SK-N-SH (cell line): ENCODE data around the gene DCLK1. TPM values are rescaled to one million over a fixed set of nuclear protein-coding genes. Genes with fewer than 3 reads are reported as not detected.

Source experiments
- CTCF ChIA-PET: fragments of 300-600, 350-600 bp; formaldehyde crosslinking; extraction: SDS; loops from one replicate; lab custom pipeline; 2021; lab: Yijun Ruan, JAX
- POLR2A ChIA-PET: fragments of 350-600 bp; sonication (Branson Sonifier 250); formaldehyde crosslinking; extraction: SDS; loops from one replicate; lab custom pipeline; 2020; ENCODE audit warnings: antibody characterized with exemption, inconsistent platforms; lab: Yijun Ruan, JAX
- DNase-seq: peaks from one replicate; pipeline ENCODE4 v3.0.0; 2012
- H2AFZ ChIP-seq: fragments of 200-600 bp; sonication (generic); 2 replicates; pipeline ENCODE4 v1.8.1; 2016; ENCODE audit warnings: antibody characterized with exemption, mild to moderate bottlenecking, low read depth
- H3F3A ChIP-seq: fragments of 200-600 bp; sonication (generic); replicated peaks from 2 replicates; pipeline ENCODE3; 2016; ENCODE audit warnings: antibody characterized with exemption, mild to moderate bottlenecking; ENCODE audit not compliant: insufficient read depth
- H3K27ac ChIP-seq, 2 experiments: fragments of 200-500 bp in 1 of 2; fragments of 200-600 bp in 1 of 2; sonication (Bioruptor generic) in 1 of 2; sonication (generic), shearing (Covaris generic) in 1 of 2; 2 replicates each; pipeline versions ENCODE4 v1.5.1 to v1.6.1; 2014 to 2016; ENCODE audit warnings: low read depth in 2 of 2, inconsistent platforms in 1 of 2, low read length in 1 of 2, mild to moderate bottlenecking in 1 of 2, mixed read lengths in 1 of 2
- H3K27me3 ChIP-seq: fragments of 200-600 bp; sonication (generic), shearing (Covaris generic); 2 replicates; pipeline ENCODE4 v1.6.1; 2016; ENCODE audit warnings: mixed run types; ENCODE audit not compliant: insufficient read depth
- H3K36me3 ChIP-seq, 2 experiments: fragments of 200-500 bp in 1 of 2; fragments of 200-600 bp in 1 of 2; sonication (Bioruptor generic) in 1 of 2; sonication (generic) in 1 of 2; replicated peaks in 1 of 2; 2 replicates each; pipeline versions ENCODE3 to v1.5.1; 2014 to 2016; ENCODE audit warnings: low read length in 1 of 2, mild to moderate bottlenecking in 1 of 2; ENCODE audit not compliant: insufficient read depth in 2 of 2, control insufficient read depth in 1 of 2
- H3K4me1 ChIP-seq, 2 experiments: fragments of 200-500 bp in 1 of 2; fragments of 200-600 bp in 1 of 2; sonication (Bioruptor generic) in 1 of 2; sonication (generic), shearing (Covaris generic) in 1 of 2; 2 replicates each; pipeline versions ENCODE4 v1.5.1 to v1.6.1; 2014 to 2016; ENCODE audit warnings: low read depth in 1 of 2, low read length in 1 of 2, mixed run types in 1 of 2; ENCODE audit not compliant: insufficient read depth in 2 of 2, control insufficient read depth in 1 of 2
- H3K4me2 ChIP-seq: fragments of 200-600 bp; sonication (generic), shearing (Covaris generic); 2 replicates; pipeline ENCODE4 v1.6.1; 2017; ENCODE audit warnings: mixed run types
- H3K4me3 ChIP-seq, 2 experiments: fragments of 200-500 bp in 1 of 2; fragments of 200-600 bp in 1 of 2; sonication (Bioruptor generic) in 1 of 2; sonication (generic), shearing (Covaris generic) in 1 of 2; 2 replicates each; pipeline versions ENCODE4 v1.5.1 to v1.8.1; 2014 to 2016; ENCODE audit warnings: low read depth in 2 of 2, inconsistent platforms in 1 of 2, low read length in 1 of 2, mild to moderate bottlenecking in 1 of 2, mixed read lengths in 1 of 2, moderate library complexity in 1 of 2
- H3K79me2 ChIP-seq: fragments of 200-600 bp; sonication (generic); 2 replicates; pipeline ENCODE4 v1.8.1; 2017; ENCODE audit warnings: mild to moderate bottlenecking; ENCODE audit not compliant: insufficient read depth
- H3K9ac ChIP-seq: fragments of 200-600 bp; sonication (generic); 2 replicates; pipeline ENCODE4 v1.6.1; 2017; ENCODE audit warnings: mixed run types
- H3K9me2 ChIP-seq: fragments of 200-600 bp; sonication (generic); 2 replicates; pipeline ENCODE4 v1.6.1; 2017; ENCODE audit warnings: mixed run types
- H3K9me3 ChIP-seq: fragments of 200-600 bp; sonication (generic); 2 replicates; pipeline ENCODE4 v1.6.1; 2017; ENCODE audit warnings: mixed run types, mild to moderate bottlenecking, moderate library complexity
- H4K20me1 ChIP-seq: fragments of 200-600 bp; sonication (generic); 2 replicates; pipeline ENCODE4 v1.6.1; 2017; ENCODE audit warnings: mild to moderate bottlenecking, mixed run types; ENCODE audit not compliant: insufficient read depth
- IRF3 ChIP-seq: fragments of 150-350 bp; IDR thresholded peaks from 2 replicates; pipeline ENCODE4 v1.6.1; 2016; ENCODE audit warnings: mild to moderate bottlenecking, low read depth, low read length
- NFIC ChIP-seq: IDR thresholded peaks from 2 replicates; pipeline ENCODE4 v1.4.0; 2012; ENCODE audit warnings: borderline replicate concordance
- YY1 ChIP-seq: IDR thresholded peaks from 2 replicates; pipeline ENCODE4 v1.4.0; 2012; ENCODE audit warnings: low read depth, mild to moderate bottlenecking
- WGBS: methylation state at CpG from one replicate; pipeline ENCODE4 v1.1.6; 2017; ENCODE audit warnings: low lambda C conversion rate; 5-methylcytosine and 5-hydroxymethylcytosine counted together
- polyA plus RNA-seq, 3 experiments: library from polyadenylated mRNA; depleted of rRNA; stranded (reverse); fragments of >200 nt; gene quantifications; 2 replicates each; pipeline ENCODE4 v1.2.3, GENCODE V29; 2012
- TF ChIP-seq, protein P1 (sequence below): IDR thresholded peaks from 2 replicates; pipeline ENCODE4 v1.4.0; 2012; ENCODE audit warnings: low read depth
- TF ChIP-seq, protein P2 (sequence below): fragments of 150-350 bp; IDR thresholded peaks from 2 replicates; pipeline ENCODE4 v1.6.1; 2017; ENCODE audit warnings: antibody characterized with exemption, low read length, low read depth, borderline replicate concordance

The DCLK1 gene
- polyA plus RNA-seq, 1 of the 3 experiments (the other 2 are of a cell fraction): 1.1 TPM

GRCh38 chr13:35843272-35843671 lies 287.9 kb downstream of the DCLK1 start (continued):
- no peak for TF ChIP-seq IRF3

DNA sequence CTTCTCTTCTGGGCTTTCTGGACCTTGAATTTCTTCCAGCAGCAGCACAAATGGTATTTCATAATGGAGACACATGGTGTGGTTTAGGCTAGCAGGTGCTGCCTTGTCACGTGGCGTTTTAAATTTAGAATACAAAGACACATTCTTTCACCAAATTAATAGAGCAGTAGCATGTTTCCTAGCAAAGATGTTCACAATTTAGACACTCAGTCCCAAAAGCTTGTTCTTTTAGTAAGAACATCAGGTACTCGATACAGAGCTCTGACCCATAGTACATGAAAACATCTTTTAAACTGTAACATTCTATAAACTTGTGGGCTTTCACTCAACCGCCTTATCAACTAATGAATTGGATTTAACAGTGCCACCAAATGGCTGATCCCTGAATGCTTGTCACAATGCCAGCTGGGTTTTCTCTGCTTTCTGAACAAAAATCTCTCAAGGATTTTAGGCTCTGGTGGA lies 290.1 kb downstream of the DCLK1 start:
- no peak for DNase-seq
- Histone ChIP-seq H3K79me2 (no peaks in the 10 kb centered on the region), H2AFZ (no peak overlapping the region), H3K9ac (no peak overlapping the region), H3F3A (peaks cover 5% of the 10 kb centered on the region), H3K9me3 (no peaks in the 10 kb centered on the region), H3K4me3 (no peak overlapping the region), H3K4me1 (peaks cover 6 to 16% of the 10 kb centered on the region in 2 experiments; a peak in 3 of 4 replicates), H3K27me3 (no peaks in the 10 kb centered on the region), H3K9me2 (no peaks in the 10 kb centered on the region), H3K36me3 (no peaks in the 10 kb centered on the region), H4K20me1 (no peaks in the 10 kb centered on the region), H3K27ac (no peak overlapping the region), H3K4me2 (no peak overlapping the region)
- peak; percentile 9; the same call in 1 of the 2 replicates for TF ChIP-seq NFIC
- TF ChIP-seq, protein P1, sequence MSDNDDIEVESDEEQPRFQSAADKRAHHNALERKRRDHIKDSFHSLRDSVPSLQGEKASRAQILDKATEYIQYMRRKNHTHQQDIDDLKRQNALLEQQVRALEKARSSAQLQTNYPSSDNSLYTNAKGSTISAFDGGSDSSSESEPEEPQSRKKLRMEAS: no peak
- CTCF ChIA-PET: interaction anchor here (0.7 to 1.3 kb wide), 3 partner anchors 11 to 113 kb away, joined by 3 to 4 read pairs (median 3); no protein-coding TSS in a partner anchor
- WGBS: 84% methylated on average over 4 of the region's 4 CpGs
- POLR2A ChIA-PET: no interaction called here

GRCh38 chr13:35839806-35840205 lies 291.4 kb downstream of the DCLK1 start:
- Histone ChIP-seq H3K36me3 (no peaks in the 10 kb centered on the region), H3K27me3 (no peaks in the 10 kb centered on the region), H3F3A (peaks cover 5% of the 10 kb centered on the region), H4K20me1 (no peaks in the 10 kb centered on the region), H3K4me3 (no peak overlapping the region), H3K27ac (no peak overlapping the region; a peak in 1 of 4 replicates)
- POLR2A ChIA-PET: no interaction called here
- TF ChIP-seq YY1: no peak
- TF ChIP-seq, protein P2, sequence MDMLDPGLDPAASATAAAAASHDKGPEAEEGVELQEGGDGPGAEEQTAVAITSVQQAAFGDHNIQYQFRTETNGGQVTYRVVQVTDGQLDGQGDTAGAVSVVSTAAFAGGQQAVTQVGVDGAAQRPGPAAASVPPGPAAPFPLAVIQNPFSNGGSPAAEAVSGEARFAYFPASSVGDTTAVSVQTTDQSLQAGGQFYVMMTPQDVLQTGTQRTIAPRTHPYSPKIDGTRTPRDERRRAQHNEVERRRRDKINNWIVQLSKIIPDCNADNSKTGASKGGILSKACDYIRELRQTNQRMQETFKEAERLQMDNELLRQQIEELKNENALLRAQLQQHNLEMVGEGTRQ: no peak
- TF ChIP-seq, all 33 proteins: peak for 0
- peaks cover 6 to 16% of the 10 kb centered on the region in 2 experiments; a peak in 3 of 4 replicates for H3K4me1 ChIP-seq
- no peaks in the 10 kb centered on the region for H3K79me2 ChIP-seq
- no peaks in the 10 kb centered on the region for H3K9me3 ChIP-seq
- no peak for DNase-seq
- no peaks in the 10 kb centered on the region for H3K9me2 ChIP-seq
- CTCF ChIA-PET: interaction anchor here (0.7 to 1.7 kb wide), 5 partner anchors 10 to 114 kb away, joined by 3 to 5 read pairs (median 4); no protein-coding TSS in a partner anchor
- no peak overlapping the region for H3K4me2 ChIP-seq
- WGBS: 90% methylated on average over 5 of the region's 5 CpGs
- H2AFZ ChIP-seq: no peak overlapping the region
- no peak overlapping the region for H3K9ac ChIP-seq
